Progenitor cell of endocrine pancreas (in vitro differentiated cells): Measurements from ENCODE around the gene IL10RA. TPM values are rescaled to one million over a fixed set of nuclear protein-coding genes. Genes with fewer than 3 reads are reported as not detected.

Source experiments
- DNase-seq: peaks from one replicate; pipeline ENCODE4 v3.0.0; 2021; ENCODE audit warnings: low spot score; ENCODE audit not compliant: unreplicated experiment
- H3K27ac Mint-ChIP-seq: 2 replicates; pipeline ENCODE4 v1.8.0; 2021; ENCODE audit warnings: mild to moderate bottlenecking, moderate library complexity, mixed read lengths
- H3K27me3 Mint-ChIP-seq: 2 replicates; pipeline ENCODE4 v1.8.0; 2021; ENCODE audit warnings: mixed read lengths
- H3K36me3 Mint-ChIP-seq: 2 replicates; pipeline ENCODE4 v1.8.0; 2022; ENCODE audit warnings: mixed read lengths; ENCODE audit not compliant: insufficient read depth
- H3K4me1 Mint-ChIP-seq: 2 replicates; pipeline ENCODE4 v1.8.0; 2021; ENCODE audit warnings: low read depth, mixed read lengths
- H3K4me3 Mint-ChIP-seq: 2 replicates; pipeline ENCODE4 v1.8.0; 2021; ENCODE audit warnings: low read depth, mild to moderate bottlenecking, moderate library complexity, mixed read lengths
- H3K9me3 Mint-ChIP-seq: 2 replicates; pipeline ENCODE4 v1.8.0; 2021; ENCODE audit warnings: low read depth, mixed read lengths
- CTCF ChIP-seq: fragments of 200-600 bp; sonication (generic); IDR thresholded peaks from one replicate; pipeline ENCODE4 v1.5.0; 2021; ENCODE audit warnings: antibody characterized with exemption, mild to moderate bottlenecking; ENCODE audit not compliant: unreplicated experiment
- total RNA-seq: library from RNA; stranded (reverse); gene quantifications from 2 replicates; pipeline ENCODE4 v1.2.1, GENCODE V29; 2021

Gene IL10RA
- total RNA-seq, 1 donor from 2014 or later = 0.72 TPM

- Mint-ChIP-seq H3K36me3 (no peaks in the 10 kb centered on the region), H3K9me3 (peaks cover 6% of the 10 kb centered on the region), H3K4me3 (no peak overlapping the region), H3K27me3 (peaks cover 24% of the 10 kb centered on the region), H3K27ac (no peak overlapping the region), H3K4me1 (no peaks in the 10 kb centered on the region)
- no peak for TF ChIP-seq CTCF
- no peak for DNase-seq
Measured at GRCh38 chr11:118017631-118018315, 31.6 kb downstream of the IL10RA start.

GRCh38 chr11:118018401-118018800 lies 32.2 kb downstream of the IL10RA start:
- no peaks in the 10 kb centered on the region for H3K36me3 Mint-ChIP-seq
- peaks cover 6% of the 10 kb centered on the region for H3K9me3 Mint-ChIP-seq
- no peaks in the 10 kb centered on the region for H3K4me1 Mint-ChIP-seq
- no peak for DNase-seq
- H3K27ac Mint-ChIP-seq = no peak overlapping the region
- H3K4me3 Mint-ChIP-seq = no peak overlapping the region
- peaks cover 24% of the 10 kb centered on the region for H3K27me3 Mint-ChIP-seq
- no peak for TF ChIP-seq CTCF

- no peak for DNase-seq
- H3K36me3 Mint-ChIP-seq = no peaks in the 10 kb centered on the region
- peaks cover 23% of the 10 kb centered on the region for H3K27me3 Mint-ChIP-seq
- no peak overlapping the region for H3K4me3 Mint-ChIP-seq
- TF ChIP-seq CTCF = no peak
- H3K9me3 Mint-ChIP-seq = peaks cover 10% of the 10 kb centered on the region
- H3K4me1 Mint-ChIP-seq = no peaks in the 10 kb centered on the region
- no peak overlapping the region for H3K27ac Mint-ChIP-seq
Measured at GRCh38 chr11:118021146-118021545, 35.0 kb downstream of the IL10RA start.

- no peak for DNase-seq
- Mint-ChIP-seq H3K9me3 (peaks cover 4% of the 10 kb centered on the region), H3K4me1 (no peaks in the 10 kb centered on the region), H3K27me3 (peaks cover 23% of the 10 kb centered on the region), H3K27ac (no peak overlapping the region), H3K36me3 (no peaks in the 10 kb centered on the region), H3K4me3 (no peak overlapping the region)
- TF ChIP-seq CTCF = no peak
Measured at GRCh38 chr11:118027694-118028093, 41.5 kb downstream of the IL10RA start.

GRCh38 chr11:118028626-118029025 lies 42.4 kb downstream of the IL10RA start:
- DNase-seq = no peak
- H3K4me3 Mint-ChIP-seq = no peak overlapping the region

More at GRCh38 chr11:118028626-118029025, 42.4 kb downstream of the IL10RA start:
- Mint-ChIP-seq H3K9me3 (peaks cover 4% of the 10 kb centered on the region), H3K27ac (no peak overlapping the region), H3K27me3 (peaks cover 23% of the 10 kb centered on the region), H3K36me3 (no peaks in the 10 kb centered on the region), H3K4me1 (no peaks in the 10 kb centered on the region)
- TF ChIP-seq CTCF = no peak
